Epithelial cell of proximal tubule (primary cell): ENCODE results near the gene FGFR3. TPM values are rescaled to one million over a fixed set of nuclear protein-coding genes. Genes with fewer than 3 reads are reported as not detected.

ENCODE experiments used
- DNase-seq: peaks from one replicate; pipeline ENCODE4 v3.0.0-alpha.2; 2011; ENCODE audit warnings: low read depth
- H3K4me3 ChIP-seq: 2 replicates; pipeline ENCODE4 v1.5.1; 2011; ENCODE audit warnings: low read depth, mild to moderate bottlenecking, low read length
- total RNA-seq: library from RNA; depleted of rRNA; stranded (reverse); fragments of >200 nt; gene quantifications from 2 replicates; pipeline ENCODE4 v1.2.3, GENCODE V29; 2015
- TF ChIP-seq, protein P1 (sequence below): conservative IDR thresholded peaks from 2 replicates; pipeline ENCODE4 v1.5.1; 2012; ENCODE audit warnings: low read depth, mild to moderate bottlenecking, low read length

FGFR3 gene
- total RNA-seq, 1 donor from 2014 or later: 8.1 TPM

- TF ChIP-seq, protein P1, sequence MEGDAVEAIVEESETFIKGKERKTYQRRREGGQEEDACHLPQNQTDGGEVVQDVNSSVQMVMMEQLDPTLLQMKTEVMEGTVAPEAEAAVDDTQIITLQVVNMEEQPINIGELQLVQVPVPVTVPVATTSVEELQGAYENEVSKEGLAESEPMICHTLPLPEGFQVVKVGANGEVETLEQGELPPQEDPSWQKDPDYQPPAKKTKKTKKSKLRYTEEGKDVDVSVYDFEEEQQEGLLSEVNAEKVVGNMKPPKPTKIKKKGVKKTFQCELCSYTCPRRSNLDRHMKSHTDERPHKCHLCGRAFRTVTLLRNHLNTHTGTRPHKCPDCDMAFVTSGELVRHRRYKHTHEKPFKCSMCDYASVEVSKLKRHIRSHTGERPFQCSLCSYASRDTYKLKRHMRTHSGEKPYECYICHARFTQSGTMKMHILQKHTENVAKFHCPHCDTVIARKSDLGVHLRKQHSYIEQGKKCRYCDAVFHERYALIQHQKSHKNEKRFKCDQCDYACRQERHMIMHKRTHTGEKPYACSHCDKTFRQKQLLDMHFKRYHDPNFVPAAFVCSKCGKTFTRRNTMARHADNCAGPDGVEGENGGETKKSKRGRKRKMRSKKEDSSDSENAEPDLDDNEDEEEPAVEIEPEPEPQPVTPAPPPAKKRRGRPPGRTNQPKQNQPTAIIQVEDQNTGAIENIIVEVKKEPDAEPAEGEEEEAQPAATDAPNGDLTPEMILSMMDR: no peak
- DNase-seq: no peak
- no peak overlapping the region for H3K4me3 ChIP-seq
Measured at GRCh38 chr4:1814453-1814852, 21.4 kb downstream of the FGFR3 start.

DNA sequence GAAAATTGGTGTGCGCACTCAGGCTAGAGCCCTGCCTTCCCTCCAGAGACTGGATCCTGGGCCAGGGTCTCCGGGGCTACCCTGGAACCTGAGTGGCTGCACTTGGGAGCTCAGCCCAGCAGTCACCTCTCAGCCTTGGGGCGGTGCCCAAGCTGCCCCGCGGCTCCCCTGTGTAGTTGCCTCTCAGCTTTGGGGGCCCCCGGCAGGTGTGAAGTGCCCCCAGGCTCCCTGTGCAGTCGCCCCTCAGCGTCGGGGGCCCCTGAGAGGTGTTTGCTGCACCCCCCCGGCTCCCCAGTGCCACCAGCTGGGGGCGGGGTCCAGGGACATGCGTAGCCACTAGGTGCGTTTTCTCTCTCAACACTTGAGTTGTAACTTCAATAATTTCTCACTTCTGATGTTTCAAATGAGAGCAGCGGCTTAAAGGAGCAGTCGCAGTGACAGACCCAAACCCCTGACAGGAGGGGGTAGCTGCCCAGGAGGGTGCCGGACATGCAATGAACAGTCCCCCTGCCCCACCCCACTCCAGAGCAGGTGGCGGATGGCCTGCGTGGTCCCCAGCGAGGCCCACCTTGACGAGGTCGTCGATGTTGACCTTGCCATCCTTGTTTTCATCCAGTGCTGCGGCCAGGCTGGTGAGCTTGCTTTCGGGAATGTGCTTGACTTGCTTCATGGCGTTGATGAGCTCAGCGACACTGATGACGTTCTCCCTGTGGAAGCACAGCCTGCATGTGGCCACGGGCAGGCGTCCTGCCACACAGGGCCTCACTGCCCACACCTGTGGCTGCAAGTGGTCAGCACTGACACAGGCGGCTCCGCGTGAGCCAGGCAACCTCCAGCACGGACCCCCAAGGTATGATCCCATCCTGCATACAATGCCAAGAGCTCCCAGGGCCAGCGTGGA, 22.3 kb downstream of the FGFR3 start:
- no peak for DNase-seq

GRCh38 chr4:1815997-1816860, 23.1 kb downstream of the FGFR3 start:
- H3K4me3 ChIP-seq: no peak overlapping the region
- TF ChIP-seq, protein P1: no peak
- DNase-seq: no peak

More for the DNA sequence above, 22.3 kb downstream of the FGFR3 start:
- H3K4me3 ChIP-seq: no peak overlapping the region
- TF ChIP-seq, protein P1: no peak

DNA sequence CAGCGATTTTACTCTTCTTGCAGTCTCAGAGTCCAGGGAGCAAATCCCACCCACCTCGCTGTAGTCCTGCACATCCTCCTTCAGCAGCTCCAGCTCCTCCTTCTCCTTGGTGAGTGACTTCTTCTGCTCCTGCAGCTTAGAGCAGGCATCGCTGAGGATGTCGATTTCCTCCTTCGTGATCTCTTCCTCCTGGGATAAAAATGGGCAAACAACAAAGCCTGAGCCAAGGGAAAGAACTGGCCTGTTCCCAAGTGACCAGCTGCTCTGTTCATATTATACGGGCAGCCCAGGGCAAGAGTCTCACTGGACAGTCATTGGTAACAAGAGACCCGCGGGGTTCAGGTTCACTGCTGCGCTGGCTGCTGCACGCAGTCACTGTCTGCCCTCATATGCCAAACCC, 26.2 kb downstream of the FGFR3 start:
- no peak overlapping the region for H3K4me3 ChIP-seq
- DNase-seq: no peak
- TF ChIP-seq, protein P1: no peak

- no peak overlapping the region for H3K4me3 ChIP-seq
- no peak for DNase-seq
- TF ChIP-seq, protein P1: no peak
Measured at GRCh38 chr4:1819816-1820215, 26.7 kb downstream of the FGFR3 start.

DNA sequence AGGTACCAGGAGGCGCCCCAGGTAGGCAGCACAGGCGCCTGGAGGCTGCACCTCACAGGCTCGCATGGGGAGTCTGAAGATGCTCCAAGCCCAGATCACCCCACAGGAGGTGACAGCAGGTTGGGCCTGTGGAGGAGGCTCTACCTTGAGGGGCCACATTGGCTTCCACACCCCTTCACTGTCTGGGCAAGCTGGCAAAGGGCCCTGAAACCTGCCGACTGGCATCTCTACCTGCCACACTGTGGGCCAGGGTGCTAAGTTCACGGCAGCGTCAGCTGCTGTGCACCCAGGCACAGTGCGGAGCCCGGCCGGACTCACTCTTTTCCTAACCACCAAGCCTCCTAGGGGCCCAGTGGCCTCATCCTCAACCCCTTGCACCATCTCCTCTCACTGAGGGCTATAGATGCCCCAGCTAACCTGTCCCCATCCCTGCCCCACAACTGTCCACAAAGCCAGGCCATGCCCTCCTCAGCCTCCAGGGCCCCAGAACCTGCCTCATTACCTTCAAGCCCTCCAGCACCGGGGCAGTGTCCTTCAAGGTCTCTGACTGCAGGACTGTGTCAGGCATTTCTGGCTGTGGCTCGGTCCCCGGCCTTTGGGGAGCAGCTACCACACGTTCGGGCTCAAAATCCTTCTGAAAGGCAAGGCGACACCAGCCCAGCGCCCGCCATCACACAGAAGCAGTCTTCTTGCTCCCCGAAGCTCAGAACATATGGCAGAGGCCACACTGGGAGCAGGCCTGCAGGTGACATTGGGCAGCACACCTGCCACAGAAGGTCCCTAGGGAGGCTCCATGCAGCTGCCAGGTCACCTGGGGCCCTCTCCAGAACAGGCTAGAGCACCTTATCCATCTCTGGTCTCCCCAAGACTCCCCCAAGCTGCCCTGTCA, 28.8 kb downstream of the FGFR3 start:
- TF ChIP-seq, protein P1: no peak
- no peak for DNase-seq
- no peak overlapping the region for H3K4me3 ChIP-seq
